Tibial nerve (tissue), 3 donors: ENCODE results near the gene GIPC3.

ENCODE experiments used
- POLR2A ChIP-seq, 2 donors: fragments of 450-650 bp; IDR thresholded peaks; one replicate each; pipeline ENCODE4 v1.6.1; 2017; ENCODE audit warnings: antibody characterized with exemption in 2 of 2, mild to moderate bottlenecking in 2 of 2, moderate library complexity in 2 of 2
- TF ChIP-seq, protein P1 (sequence below), 5 experiments: fragments of 200-600 bp in 3 of 5; fragments of 450-650 bp in 2 of 5; sonication (generic) in 3 of 5; IDR thresholded peaks; one replicate each; pipeline ENCODE4 v1.5.1; 2016 to 2019; ENCODE audit warnings: antibody characterized with exemption in 5 of 5, mild to moderate bottlenecking in 3 of 5, moderate library complexity in 2 of 5

DNA sequence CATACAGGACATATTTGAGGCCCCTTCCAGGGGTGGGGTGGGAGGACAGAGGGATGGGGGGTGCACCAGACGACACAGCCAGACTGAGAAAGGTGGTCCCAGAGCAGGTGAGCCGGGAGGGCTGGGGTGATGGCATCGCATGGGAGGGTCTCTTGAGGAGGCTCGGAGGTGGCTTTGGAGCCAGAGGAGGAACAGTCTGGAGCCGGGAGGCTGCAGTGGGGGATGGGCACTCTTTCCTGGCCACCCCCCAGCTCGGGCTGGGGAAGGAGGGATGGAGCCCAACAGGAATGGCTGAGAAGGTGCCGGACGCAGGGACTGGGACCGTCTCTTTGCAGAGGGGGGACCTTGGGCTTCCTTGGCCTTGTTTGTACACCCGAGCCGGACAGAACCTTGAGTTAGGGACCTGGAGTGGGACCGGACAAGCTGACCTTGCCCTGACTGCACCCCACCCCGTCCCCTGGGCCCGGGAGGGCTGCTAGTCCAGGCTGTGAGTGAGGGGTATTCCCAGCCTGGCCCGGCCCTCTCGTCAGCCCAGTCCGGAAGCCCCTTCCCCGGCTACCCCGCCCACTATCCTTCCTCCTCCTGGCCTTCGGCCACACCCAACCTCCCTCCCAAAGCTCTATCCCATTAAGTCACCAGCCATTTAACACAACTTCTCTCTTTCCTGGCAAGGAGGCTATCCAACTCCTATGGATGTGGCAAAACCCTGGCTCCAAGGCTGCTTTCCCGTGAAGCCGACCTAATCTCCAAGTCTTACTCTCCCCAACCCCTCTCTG, 22.2 kb downstream of the GIPC3 start:
- TF ChIP-seq, protein P1, sequence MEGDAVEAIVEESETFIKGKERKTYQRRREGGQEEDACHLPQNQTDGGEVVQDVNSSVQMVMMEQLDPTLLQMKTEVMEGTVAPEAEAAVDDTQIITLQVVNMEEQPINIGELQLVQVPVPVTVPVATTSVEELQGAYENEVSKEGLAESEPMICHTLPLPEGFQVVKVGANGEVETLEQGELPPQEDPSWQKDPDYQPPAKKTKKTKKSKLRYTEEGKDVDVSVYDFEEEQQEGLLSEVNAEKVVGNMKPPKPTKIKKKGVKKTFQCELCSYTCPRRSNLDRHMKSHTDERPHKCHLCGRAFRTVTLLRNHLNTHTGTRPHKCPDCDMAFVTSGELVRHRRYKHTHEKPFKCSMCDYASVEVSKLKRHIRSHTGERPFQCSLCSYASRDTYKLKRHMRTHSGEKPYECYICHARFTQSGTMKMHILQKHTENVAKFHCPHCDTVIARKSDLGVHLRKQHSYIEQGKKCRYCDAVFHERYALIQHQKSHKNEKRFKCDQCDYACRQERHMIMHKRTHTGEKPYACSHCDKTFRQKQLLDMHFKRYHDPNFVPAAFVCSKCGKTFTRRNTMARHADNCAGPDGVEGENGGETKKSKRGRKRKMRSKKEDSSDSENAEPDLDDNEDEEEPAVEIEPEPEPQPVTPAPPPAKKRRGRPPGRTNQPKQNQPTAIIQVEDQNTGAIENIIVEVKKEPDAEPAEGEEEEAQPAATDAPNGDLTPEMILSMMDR (IDR thresholded peaks at IDR 0.05): no peak
- no peak for TF ChIP-seq POLR2A (IDR thresholded peaks at IDR 0.05)
